Neural crest cell (in vitro differentiated cells): ENCODE data around the gene ITGA7. TPM values are rescaled to one million over a fixed set of nuclear protein-coding genes. Genes with fewer than 3 reads are reported as not detected.

Experiments
- DNase-seq: peaks from one replicate; pipeline ENCODE4 v3.0.0; 2021; ENCODE audit warnings: low read depth, mixed read lengths, low spot score
- H3K27ac Mint-ChIP-seq: one replicate; pipeline ENCODE4 v1.8.0; 2021; ENCODE audit warnings: mild to moderate bottlenecking, mixed read lengths; ENCODE audit not compliant: unreplicated experiment
- H3K27me3 Mint-ChIP-seq: 2 replicates; pipeline ENCODE4 v1.8.0; 2021; ENCODE audit warnings: low read depth, mild to moderate bottlenecking, mixed read lengths
- H3K36me3 Mint-ChIP-seq: 2 replicates; pipeline ENCODE4 v1.8.0; 2021; ENCODE audit warnings: low read depth, mild to moderate bottlenecking, mixed read lengths
- H3K4me1 Mint-ChIP-seq: 2 replicates; pipeline ENCODE4 v1.8.0; 2021; ENCODE audit warnings: mixed read lengths
- H3K4me3 Mint-ChIP-seq: one replicate; pipeline ENCODE4 v1.8.0; 2021; ENCODE audit warnings: mild to moderate bottlenecking, mixed read lengths
- H3K9me3 Mint-ChIP-seq: 2 replicates; pipeline ENCODE4 v1.8.0; 2021; ENCODE audit warnings: mixed read lengths
- CTCF ChIP-seq: fragments of 200-600 bp; sonication (generic); conservative IDR thresholded peaks from 2 replicates; pipeline ENCODE4 v1.5.0; 2021; ENCODE audit warnings: antibody characterized with exemption, mild to moderate bottlenecking
- total RNA-seq: library from RNA; stranded (reverse); gene quantifications from 2 replicates; pipeline ENCODE4 v1.2.1, GENCODE V29; 2021

ITGA7 gene
- total RNA-seq, 1 donor from 2014 or later, result 63.7 TPM

GRCh38 chr12:55719371-55719770 is 11.7 kb upstream of the ITGA7 start:
- DNase-seq, result no peak
- H3K27me3 Mint-ChIP-seq, result peaks cover 7% of the 10 kb centered on the region
- no peak for TF ChIP-seq CTCF
- peak overlapping the region; percentile 77 for H3K4me3 Mint-ChIP-seq
- H3K9me3 Mint-ChIP-seq, result no peaks in the 10 kb centered on the region
- H3K36me3 Mint-ChIP-seq, result no peaks in the 10 kb centered on the region
- H3K4me1 Mint-ChIP-seq, result peaks cover 46% of the 10 kb centered on the region
- H3K27ac Mint-ChIP-seq, result no peak overlapping the region

GRCh38 chr12:55718624-55719275 is 11.0 kb upstream of the ITGA7 start:
- Mint-ChIP-seq H3K27ac (peak overlapping the region; percentile 92), H3K9me3 (no peaks in the 10 kb centered on the region), H3K4me3 (peak overlapping the region; percentile 94), H3K27me3 (peaks cover 10% of the 10 kb centered on the region), H3K36me3 (no peaks in the 10 kb centered on the region), H3K4me1 (peaks cover 45% of the 10 kb centered on the region)
- TF ChIP-seq CTCF, result no peak
- DNase-seq, result no peak

GRCh38 chr12:55718015-55718414 is 10.3 kb upstream of the ITGA7 start:
- no peak for DNase-seq
- Mint-ChIP-seq H3K27me3 (peaks cover 17% of the 10 kb centered on the region), H3K4me1 (peaks cover 41% of the 10 kb centered on the region), H3K36me3 (no peaks in the 10 kb centered on the region), H3K9me3 (no peaks in the 10 kb centered on the region), H3K4me3 (peak overlapping the region; percentile 94), H3K27ac (peak overlapping the region; percentile 92)
- no peak for TF ChIP-seq CTCF

- peak overlapping the region; percentile 94 for H3K4me3 Mint-ChIP-seq
- H3K9me3 Mint-ChIP-seq, result no peaks in the 10 kb centered on the region
- H3K36me3 Mint-ChIP-seq, result no peaks in the 10 kb centered on the region
- H3K27me3 Mint-ChIP-seq, result peaks cover 24% of the 10 kb centered on the region
- no peak for TF ChIP-seq CTCF
- DNase-seq, result no peak
- H3K4me1 Mint-ChIP-seq, result peaks cover 41% of the 10 kb centered on the region
- H3K27ac Mint-ChIP-seq, result peak overlapping the region; percentile 92
Measured at GRCh38 chr12:55717011-55718007, 9.6 kb upstream of the ITGA7 start.

GRCh38 chr12:55716582-55716957 is 8.9 kb upstream of the ITGA7 start:
- no peak for TF ChIP-seq CTCF
- H3K9me3 Mint-ChIP-seq, result no peaks in the 10 kb centered on the region
- H3K4me1 Mint-ChIP-seq, result peaks cover 41% of the 10 kb centered on the region
- H3K36me3 Mint-ChIP-seq, result no peaks in the 10 kb centered on the region
- peak overlapping the region; percentile 87 for H3K27ac Mint-ChIP-seq
- H3K4me3 Mint-ChIP-seq, result peak overlapping the region; percentile 94
- DNase-seq, result no peak
- peaks cover 31% of the 10 kb centered on the region for H3K27me3 Mint-ChIP-seq
